ENCODE results near the gene SLC7A4.
A peak's percentile ranks its signal among the peaks of the same experiment; 100 is the strongest.

Gene SLC7A4

GRCh38 chr22:20998411-20999336, 33.7 kb downstream of the SLC7A4 start:
- peak; percentile 38 for DNase-seq

DNA sequence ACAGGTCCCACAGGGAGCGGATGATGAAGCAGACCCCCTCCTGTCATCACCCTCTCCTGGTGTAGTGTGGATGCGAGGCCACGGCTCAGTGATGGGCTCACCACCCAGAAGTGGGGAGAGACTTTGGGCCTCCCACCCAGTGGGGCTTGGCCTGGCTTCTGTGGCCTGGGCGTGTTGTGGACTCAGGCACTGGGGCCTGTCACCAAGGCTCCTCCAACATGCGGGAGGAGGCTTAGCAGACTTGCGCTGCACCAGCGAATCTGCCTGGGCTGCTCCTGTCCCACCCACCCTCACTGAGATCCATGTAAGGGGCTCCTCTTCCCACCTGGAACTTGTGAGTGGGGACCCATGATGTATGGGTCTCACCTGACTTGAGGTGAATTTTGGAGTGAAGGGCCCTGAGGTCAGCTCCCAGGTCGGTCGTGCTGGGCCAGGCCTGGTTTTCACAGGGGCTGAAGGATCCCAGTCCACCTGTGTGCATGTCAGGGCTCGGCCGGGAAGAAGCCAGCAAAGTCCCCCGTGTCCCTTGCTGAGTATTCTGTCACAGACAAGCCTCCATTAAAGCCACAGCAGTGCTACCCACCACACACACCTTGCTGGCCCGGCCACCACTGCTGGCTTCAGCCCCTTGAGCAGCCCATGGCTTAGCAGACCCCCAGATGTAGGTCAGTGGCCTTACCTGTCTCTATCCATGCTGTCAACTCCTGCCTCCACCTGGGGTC, 34.7 kb downstream of the SLC7A4 start:
- DNase-seq: no peak

GRCh38 chr22:20996598-20997535, 35.5 kb downstream of the SLC7A4 start:
- no peak for DNase-seq

- DNase-seq: no peak
These were observed 36.3 kb downstream of the SLC7A4 start for GRCh38 chr22:20996031-20996410.

- DNase-seq: no peak
These were observed 36.9 kb downstream of the SLC7A4 start for GRCh38 chr22:20995329-20996030.

DNA sequence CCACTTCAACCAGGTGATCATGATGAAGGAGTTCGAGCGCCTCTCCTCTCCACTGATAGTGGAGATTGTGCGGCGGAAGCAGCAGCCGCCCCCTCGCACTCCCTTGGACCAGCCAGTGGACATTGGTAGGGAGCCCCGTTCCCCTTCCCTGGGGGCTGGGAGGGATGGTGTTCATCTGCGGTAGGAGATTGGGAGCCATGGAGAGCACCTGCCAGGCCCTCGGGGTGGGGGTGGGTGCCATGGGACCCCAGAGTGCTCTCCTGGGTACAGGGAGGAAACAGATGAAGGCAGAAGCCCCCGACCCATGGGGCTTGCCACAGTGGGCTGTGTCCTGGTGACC, 37.5 kb downstream of the SLC7A4 start:
- no peak for DNase-seq

DNA sequence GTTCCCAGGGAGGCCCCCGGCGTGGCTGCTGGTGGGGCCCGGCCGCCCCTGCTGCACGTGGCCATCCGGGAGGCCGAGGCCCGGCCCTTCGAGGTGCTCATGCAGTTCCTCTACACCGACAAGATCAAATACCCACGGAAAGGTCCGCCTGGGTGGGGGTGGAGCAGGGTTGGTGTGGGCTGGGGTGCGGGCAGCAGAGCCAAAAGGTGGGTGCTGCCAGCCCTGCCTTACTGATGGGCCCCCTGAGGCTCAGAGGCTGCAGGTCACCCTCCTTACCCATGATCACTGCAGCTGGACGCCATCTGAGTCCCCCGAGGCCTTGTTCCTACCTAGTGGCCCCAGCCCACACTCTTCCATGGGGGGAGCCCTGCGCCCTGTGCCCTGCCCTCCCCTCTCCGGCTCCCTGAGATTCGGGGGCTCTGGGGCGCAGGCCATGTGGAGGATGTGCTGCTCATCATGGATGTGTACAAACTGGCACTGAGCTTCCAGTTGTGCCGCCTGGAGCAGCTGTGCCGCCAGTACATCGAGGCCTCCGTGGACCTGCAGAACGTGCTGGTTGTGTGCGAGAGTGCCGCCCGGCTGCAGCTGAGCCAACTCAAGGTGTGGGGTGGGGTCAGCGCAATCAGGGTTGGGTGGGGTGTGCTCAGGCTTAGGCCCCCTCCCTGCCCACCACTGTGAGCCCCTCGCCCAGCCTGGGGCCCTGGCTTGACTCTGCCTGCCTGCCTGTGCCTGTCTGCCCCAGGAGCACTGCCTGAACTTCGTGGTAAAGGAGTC, 38.0 kb downstream of the SLC7A4 start:
- DNase-seq: no peak

DNA sequence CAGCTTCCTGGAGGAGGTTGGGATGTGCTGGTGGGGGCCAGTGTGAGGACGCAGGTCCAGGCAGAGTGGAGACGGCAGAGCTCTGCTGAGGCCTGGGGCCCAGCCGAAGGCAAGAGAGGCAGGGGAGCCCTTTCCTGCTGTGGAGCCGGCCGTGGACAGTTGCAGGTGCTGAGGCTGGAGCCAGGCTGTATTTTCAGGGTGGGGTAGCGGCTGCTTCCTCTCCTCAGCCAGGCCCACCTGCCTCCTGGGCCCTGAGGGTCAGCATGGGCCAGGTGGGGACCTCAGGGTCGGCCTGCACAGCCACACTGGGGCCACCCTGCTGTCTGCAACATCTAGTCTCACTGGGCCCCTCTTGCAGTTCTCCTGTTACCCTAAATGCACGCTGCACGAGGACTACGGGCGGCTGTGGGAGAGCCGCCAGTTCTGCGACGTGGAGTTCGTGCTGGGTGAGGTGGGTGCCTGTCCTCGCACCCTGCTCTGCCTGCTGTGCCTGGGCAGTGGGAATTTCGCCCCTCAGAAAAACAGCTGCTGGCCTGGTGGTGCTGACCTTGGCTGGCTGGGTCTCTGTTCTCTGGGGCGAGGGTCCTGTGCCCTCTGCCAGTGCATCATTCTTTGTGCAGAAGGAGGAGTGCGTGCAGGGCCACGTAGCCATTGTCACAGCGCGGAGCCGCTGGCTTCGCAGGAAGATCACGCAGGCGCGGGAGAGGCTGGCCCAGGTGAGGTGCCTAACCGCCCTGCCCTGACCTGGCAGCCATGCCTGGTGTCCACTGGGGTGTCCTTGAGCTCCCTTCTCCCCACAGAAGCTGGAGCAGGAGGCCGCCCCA, 38.8 kb downstream of the SLC7A4 start:
- no peak for DNase-seq

DNA sequence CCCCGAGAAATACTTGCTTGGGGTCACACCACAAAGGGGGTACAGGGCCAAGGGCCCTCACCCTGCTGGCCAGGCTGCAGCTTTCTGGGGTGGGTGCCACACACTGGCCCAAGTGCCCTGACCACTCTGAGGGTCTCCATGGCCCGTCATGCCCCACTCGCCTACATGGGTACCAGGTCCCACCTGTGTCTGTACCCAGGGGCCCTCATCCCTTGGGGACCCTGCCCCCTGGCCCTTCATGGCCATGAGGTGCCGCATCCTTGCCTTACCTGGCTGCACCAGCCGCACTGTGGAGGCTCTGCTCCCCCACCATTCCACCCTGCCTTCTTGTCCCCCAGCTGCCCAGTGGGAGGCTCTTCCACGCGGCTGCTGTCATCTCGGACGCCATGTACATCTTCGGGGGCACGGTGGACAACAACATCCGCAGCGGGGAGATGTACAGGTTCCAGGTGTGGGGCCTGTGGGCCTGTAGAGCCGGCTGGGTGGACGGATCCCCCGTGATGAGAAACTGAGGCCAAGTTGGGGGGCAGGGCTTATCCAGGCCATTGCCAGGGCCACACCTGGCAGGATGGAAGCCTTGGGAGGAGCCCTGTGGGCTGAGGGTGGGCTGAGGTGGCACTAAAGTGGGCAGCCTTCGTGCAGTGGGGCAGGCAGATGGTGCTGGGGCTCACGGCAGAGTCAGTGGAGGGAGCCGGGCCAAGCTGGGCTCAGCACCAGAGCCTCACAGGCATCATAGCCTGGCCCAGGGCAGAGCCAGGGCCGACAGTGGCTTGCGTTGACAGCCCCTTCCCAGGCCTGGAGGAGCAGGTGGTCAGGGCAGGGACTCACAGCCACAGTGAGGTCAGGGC, 39.7 kb downstream of the SLC7A4 start:
- no peak for DNase-seq

DNA sequence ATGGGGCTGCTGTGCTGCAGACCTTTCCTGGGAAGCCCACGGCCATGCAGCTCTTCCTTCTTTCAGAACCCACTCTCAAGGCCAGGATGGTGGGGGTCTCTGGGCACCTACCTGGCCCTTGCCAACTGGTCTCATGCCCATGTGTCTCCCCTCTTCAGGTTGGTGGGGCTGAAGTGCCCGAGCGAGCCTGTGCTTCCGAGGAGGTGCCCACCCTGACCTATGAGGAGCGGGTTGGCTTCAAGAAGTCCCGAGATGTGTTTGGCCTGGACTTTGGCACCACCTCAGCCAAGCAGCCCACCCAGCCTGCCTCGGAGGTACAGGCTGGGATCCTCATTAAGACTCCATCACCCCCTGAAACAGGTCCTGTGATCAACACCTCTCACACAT, 40.3 kb downstream of the SLC7A4 start:
- DNase-seq: no peak

DNA sequence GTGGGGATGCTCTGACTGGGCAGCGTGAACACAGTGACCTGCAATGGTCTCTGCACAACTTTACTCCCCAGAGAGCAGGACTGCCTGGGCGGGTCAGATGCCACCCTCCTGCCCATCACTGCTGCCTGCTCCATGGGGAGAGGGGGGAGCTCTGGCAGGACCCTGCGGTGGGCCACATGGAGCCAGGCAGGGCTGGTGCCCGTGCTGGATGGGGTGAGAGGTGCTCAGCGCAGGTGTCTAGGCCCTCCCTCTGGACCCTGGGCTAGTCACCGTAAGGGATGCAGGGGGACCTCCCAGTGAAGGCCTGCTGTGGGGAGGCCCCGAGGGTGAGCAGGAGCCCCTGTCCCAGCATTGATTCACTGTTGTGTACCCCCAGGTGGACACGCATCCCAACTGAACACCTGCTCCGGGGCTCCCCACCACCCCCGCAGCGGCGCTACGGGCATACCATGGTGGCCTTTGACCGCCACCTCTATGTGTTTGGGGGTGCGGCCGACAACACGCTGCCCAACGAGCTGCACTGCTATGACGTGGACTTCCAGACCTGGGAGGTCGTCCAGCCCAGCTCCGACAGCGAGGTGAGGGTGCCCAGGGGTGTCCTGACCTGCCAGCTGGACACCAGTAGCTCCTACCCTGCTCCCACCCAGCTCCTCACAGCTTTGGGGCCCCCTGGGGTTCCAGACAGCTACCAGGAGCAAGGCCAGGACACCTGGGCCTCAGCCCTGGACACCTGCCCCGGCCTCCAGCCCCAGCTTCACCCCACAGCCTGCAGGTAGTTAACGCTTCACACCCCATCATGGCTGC, 40.9 kb downstream of the SLC7A4 start:
- no peak for DNase-seq

- DNase-seq: no peak
These were observed 41.9 kb downstream of the SLC7A4 start for GRCh38 chr22:20990184-20991180.

DNA sequence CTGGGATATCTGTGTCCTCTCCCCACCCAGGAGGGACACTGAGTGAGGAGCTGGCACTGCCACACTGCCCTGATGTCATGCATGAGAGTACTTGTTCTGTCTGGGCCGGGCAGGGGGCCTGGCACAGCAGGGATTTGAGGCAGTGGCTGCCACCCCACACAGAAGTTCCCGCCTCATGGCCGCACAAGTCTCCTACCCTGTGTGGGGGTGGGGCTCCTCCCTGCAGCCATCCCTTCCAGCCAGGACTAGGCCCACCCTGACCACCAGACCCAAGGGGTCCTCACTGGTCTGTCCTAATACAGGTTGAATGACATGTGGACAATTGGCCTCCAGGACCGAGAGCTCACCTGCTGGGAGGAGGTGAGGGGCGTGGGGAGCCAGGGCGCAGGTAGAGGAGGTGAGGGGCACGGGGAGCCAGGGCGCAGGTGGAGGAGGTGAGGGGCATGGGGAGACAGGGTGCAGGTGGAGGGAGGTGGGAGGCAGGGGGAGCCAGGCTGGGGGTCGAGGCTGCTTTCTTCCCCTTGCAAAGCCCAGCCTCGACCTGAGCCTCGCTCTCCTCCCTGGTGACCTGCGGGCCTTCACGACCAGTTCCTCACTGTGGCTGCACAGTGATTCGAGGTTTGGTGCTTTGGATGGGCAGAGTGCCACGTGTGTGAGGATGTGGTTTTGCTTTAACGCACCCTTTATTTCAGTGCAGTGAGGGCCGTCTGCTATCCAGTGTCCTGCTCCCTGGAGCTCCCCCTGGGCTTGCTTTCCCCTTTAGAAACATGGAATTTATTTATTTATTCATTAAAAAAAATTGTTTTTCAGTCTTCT, 42.8 kb downstream of the SLC7A4 start:
- peak; percentile 31 for DNase-seq

DNA sequence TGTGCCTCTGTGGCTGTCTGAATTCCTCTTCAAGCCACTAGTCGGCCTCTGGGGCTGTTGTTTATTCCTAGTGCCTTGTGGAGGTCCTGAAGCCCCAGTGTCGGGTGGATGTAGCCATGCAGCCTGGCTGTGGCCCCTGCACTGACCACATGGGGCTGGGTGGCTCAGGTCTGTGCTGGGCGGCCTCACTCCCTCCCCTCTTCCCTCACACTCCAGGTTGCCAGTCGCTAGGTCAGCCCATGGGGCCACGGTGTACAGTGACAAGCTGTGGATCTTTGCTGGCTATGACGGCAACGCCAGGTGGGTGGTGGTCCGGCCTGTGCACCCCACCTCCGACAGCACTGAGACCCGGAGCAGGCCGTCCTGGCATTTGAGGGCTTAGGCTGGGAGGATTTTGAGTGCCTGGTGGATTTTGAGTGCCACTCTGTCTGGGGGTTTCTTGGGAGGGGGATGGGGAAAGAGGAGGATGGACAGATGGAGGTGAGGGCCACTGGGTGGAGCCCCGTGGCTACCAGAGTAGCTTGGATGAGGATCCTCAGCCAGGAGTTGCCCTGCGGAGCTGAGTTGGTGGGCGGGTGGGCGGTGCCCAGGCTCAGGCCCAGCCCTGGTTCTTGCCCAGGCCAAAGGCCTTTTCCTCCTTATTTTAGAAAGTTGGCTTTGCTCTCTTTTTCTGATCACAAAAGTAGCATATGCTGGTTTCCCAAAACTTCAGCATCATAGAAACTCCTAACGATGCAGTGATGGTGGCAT, 43.6 kb downstream of the SLC7A4 start:
- DNase-seq: no peak

DNA sequence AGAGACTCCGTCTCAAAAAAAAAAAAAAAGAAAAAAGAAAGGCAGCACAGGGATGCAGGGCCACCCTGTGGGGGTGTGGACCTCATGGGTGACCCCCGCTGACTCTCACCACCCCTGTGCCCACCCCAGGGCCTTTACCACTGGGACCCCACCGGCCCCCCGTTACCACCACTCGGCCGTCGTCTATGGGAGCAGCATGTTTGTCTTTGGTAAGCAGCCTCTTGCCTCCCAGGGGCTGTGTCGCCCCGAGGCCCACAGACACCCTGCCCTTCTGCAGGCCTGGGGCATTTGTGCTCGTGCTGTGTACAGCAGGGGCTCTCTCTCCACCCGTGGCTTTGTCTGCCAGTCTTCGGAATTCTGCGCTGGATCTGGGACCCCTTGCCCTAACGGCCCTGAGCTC, 45.0 kb downstream of the SLC7A4 start:
- no peak for DNase-seq

GRCh38 chr22:20986365-20986764, 46.0 kb downstream of the SLC7A4 start:
- no peak for DNase-seq
